Activated CD4-positive, alpha-beta T cell treated with anti-CD3 and anti-CD28 coated beads for 24 hours (primary cell): Measurements from ENCODE around the gene LRRC2.
"Not testable (repeated sequence)": the region's sequence is repeated elsewhere in the genome, so short reads cannot be mapped to it uniquely, and the experiment has no call there.

Source experiments
- DNase-seq, 2 donors: peaks; one replicate each; pipeline ENCODE4 v3.0.0-alpha.2; 2020; ENCODE audit warnings: low read depth in 2 of 2

The LRRC2 gene

DNA sequence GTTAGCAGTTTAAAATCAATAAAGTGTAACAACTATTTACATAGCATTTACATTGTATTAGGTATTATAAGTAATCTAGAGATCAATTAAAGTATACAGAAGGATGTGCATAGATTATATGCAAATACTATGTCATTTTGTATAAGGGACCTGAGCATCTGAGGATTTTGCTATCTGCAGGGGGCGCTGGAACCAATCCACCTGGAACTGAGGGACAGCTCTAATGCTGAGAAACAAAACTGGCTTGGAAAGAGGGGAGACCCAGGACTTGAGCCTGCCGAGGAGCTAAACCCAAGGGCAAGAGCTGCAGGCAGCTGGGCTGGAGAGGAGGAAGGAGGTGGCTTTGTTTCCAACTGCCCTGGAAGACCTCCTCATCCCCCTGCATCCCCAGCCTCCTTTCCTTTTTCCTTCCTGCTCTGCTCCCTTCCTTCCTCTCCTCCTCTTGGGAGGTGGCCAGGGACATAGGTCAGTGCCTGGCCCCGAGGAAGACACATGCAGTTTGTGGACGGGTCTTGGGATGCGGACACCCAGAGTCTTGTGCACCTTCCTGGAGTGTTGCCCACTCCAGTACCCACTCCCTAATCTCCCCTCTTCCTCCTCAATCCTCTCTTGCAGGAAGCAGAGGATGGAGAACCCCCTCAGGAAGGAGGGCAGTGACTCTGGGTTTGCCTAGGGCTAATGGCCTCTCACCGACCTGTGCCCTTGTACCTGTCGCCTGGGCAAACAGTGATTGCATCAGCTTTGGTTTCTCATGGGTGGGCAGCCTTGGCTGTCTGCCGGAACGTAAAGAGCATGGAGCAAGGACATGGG is 69.2 kb downstream of the LRRC2 start:
- DNase-seq: peak; percentile 11 to 29

DNA sequence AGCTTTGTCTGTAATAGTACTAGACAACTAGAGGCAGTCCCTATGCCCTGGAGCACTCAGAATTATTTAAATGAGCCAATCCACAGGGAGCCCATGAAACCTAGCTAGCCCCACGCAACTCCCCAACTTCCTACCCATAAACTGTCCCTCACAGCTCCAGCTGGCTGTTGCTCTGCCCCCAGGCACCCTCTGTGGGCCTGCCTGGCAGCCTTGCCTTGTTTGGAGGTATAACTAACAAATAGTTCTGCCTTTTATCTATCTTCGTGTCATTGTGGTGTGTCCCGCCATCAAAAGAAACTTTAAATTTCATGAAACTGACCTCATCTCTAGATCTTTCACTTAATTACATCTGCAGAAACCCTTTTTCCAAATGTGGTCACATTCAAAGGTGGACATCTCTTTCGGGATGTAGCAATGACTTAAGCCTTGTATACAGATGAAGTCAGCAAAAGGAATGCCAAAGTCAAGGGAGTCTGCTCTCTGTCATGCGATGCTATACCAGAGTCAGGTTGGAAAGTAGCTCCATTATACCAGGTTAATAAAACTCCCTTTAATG is 70.1 kb downstream of the LRRC2 start:
- DNase-seq: no peak

DNA sequence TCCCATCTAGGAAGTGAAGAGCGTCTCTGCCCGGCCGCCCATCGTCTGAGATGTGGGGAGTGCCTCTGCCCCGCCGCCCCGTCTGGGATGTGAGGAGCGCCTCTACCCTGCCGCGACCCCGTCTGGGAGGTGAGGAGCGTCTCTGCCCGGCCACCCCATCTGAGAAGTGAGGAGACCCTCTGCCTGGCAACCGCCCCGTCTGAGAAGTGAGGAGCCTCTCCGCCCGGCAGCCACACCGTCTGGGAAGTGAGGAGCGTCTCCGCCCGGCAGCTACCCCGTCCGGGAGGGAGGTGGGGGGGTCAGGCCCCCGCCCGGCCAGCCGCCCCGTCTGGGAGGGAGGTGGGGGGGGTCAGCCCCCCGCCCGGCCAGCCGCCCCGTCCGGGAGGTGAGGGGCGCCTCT is 71.6 kb downstream of the LRRC2 start:
- not testable (repeated sequence) for DNase-seq

DNA sequence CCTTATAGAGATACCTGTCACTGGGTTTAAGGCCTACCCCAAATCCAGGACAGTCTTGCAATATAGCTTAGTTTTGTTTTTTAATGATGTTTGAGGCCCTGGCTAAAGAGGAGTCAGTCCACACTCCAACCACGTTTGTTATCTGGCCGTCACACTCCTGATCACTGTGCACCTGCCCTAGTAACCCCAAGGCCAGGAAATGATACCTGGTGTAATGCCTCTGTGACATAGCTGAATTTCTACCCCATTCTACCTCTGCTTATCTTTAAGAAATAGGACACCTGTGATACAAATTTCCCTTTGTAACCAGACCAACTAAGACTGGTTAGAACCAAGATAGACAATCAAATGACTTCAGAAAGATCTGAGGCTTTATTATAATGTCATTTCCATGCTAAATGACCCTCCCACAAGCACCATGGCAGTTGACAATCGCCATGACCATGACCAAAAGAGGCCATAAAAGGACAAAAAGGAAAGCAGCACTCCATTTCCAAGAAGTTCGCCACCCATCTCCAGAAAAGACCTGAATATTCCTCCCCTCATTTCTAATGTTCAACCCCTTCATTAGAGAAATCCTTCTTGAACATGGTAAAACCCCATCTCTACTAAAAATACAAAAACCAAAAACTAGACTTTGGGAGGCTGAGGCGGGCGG is 73.1 kb downstream of the LRRC2 start:
- no peak for DNase-seq

DNA sequence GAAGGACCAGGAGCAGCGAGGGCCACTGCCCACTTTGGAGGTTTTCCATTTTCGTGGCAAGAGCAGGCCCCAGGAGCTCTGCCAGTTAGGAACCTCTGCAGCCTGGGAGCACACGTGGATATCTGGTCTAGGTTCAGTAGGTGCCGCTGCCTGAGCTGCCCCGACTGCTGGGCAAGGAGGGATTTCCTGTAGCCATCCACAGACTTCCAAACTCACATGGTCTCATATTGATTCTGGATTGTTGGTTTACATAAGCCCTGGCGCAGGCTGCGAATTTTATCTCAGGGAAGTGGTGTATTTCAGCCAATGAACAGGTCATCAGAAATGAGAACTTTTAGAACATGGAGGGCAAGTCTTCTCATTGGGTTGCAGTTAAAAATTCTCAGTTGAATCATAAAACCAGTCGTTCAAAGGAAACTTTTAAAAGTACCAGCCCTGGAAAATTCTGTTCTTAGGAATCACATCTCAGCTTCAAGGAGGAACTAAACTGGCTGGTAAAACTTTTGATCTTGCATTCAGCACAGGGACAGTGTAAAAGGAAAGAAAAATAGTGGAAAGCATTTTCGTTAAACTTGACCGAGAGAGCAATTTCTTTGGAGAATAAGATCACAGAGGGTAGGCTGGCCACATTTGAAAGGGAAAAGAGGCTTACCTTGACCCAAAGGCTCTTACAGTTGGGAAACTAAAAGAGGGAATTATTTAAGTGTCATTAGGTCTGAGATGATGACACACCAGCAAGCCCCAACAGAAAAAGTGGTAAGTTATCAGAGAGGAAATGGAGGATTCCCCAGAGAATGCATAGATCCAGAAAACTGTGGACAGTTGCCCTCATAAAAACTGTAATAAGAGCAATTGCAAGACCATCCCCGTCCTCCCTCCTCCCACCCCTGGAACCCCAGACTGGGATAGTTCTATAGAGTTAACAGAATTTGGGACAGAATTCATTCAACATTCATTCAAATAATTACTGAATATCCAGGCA is 74.7 kb downstream of the LRRC2 start:
- no peak for DNase-seq

DNA sequence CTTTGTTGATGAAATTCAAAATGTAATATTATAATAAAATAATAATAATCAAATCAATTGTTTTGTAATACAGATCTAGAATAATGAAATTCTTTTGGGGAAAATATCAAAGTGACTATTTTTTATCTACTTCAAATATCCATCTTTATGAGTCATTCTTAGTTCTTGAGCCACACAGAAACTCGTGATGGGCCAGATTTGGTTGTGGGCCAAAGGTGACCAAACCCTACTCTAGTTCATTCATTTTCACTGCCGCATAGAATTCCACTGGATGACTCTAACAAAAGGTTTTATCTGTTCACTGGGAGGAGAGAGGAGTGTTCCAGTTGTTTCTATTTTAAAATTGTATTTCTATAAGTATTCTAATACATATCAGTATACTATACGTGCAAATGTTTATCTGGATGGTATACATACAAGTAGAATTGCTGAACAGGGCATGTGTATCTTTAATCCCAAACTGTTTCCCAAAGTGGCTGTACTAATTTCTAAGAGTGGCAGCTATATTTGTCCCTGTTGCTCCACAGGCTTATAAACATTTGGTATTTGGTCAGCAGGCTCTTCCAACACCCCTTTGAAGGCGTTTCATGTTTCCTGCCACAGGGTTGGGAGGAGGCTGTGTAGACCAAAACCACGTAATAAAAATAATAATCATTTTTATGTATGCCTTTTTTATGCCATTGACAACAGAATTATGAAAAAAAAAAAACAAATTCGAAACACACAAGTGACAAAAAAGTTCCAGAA is 75.6 kb downstream of the LRRC2 start:
- no peak for DNase-seq

DNA sequence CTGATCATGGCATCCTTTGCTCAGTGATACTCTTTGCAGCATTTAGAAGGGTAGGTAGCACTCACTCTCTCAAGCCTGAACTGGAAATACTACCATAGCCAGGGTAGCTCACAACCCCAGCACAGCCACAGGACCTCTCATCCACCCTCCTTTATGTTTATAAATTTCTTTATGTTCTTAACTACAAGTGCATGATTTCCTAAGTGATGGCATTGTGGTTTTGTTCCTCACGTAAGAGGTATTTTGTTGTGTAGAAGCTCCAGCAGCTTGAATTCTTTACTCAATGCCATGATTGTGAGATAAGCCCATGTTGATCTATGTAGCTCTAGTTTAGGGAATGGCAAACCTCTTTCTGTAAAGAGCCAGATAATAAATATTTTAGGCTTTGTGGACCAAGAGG is 76.2 kb downstream of the LRRC2 start:
- no peak for DNase-seq

DNA sequence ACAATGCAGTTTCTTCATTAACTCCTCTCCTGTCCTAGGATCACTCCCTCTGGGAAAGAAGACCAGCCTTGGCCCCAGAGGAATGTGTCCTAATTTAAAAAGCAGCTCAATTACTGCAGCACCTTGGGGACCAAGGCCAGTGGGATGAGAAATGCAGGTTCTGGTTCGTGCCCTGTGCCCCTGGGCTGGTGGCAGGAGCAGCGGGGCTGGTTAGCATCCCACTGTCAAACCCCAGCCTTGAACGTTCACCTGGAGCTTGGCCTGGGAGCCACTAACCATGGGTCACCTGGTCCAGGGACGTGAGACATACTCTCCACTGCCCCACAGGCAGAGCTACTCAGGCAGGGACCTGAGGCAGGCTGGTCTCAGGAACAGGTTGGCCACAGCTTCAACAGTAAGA is 76.7 kb downstream of the LRRC2 start:
- DNase-seq: no peak

DNA sequence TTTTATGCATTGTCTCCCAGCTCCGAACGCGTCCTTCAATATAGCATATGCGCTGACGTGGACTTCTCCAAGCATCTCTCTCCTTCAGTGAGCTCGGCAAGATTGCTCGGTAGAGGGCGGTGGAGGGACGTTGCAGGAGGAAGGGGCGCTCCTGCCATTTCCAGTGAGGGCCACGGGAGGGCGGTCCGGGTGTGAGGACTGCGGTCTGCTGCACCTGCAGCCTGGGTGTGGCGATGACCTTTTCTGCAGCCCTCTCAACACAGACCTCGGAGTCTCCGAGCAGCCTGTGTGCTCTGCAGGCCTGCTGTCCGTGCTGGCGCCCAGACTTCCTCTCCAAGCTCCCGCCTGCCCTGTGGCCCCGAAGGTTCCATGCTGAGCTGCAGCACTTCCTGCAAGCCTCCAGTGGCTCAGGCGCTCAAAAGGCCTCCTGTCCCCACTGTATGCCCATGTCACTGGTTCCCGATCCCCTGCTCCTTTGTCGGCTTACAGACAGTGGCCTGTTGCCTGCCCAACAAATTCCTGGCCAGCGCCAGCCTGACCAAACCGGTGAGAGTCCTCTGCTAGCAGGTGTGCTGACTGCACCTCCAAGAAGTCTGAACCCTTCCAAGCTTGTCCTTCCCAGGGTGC is 77.3 kb downstream of the LRRC2 start:
- peak; percentile 92 to 94 for DNase-seq

DNA sequence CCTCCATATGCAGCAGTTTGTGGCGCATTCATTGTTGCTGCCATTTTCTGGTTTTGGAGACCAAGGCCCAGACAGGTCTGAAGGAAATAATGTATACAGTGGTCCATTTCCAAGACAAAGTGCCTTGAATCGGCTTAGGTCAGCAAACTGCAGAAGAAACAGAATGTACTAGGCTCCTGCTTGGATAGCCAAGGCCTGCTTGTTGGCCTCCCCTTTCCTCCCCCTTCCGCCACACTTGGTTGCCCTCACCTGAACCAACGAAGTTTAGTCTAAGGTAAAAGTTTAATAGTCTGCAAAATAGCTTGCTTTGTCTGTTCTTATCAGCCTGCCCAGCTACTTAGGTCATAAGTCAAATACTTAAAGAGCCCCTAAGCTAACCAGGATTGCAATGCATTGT is 80.3 kb downstream of the LRRC2 start:
- no peak for DNase-seq

DNA sequence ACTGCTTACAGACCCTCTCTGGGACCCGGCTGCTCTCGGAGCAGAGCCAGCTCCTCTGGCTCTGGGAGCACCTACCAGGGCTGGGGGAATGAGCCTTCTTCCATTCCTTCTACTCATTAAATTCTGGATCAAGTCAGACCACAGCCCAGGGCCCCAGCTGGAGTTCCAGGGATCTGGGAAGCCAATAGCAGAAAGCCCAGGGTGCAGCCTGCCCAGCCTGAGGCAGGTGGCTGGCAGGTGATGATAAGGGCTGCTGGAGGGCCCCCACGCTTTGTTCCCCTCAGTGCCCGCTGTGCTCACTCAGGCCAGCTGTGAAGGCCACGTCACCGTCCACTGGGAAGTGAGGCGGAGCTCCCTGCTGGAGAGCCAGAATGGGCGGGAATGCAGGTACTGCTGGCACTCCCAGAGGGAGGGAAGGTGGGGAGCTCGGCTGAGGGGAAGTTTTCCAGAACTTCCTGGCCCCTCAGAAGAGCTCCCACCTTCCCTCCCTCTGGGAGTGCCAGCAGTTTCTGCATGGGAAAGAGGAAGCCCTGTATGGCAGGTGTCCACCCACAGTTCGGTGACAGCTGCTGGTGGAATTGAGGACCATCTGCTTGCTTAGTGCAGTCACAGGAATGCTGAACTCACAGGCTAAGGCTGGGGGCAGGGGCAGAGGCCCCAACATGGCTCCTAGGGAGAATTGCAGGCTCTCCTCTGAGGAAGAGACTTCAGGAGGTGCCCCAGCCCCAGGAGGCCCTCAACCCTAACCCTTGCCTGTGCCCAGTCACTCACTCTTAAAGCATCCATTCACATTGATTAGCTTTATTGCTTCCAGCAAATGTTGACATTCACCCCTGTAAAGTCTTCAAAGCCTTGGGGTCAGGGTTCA is 81.0 kb downstream of the LRRC2 start:
- DNase-seq: no peak

DNA sequence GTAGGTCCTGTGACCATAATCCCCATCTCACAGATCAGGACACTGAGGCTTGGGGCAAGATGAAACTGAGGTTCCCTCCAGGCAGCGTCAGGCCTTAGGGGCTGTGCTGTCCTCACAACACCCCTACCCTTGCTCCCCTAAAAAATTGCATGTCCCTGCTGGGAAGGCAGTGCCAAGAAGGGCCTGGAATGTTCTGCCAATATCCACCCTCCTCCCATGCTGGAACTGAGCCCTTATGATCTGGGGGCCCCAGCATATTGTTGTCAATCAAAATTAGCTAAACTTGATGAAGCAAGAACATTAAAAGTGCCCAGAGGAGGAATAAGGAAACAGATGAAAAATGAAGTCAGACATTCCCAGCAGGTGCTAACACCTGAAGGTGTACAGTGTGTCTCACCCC is 81.7 kb downstream of the LRRC2 start:
- no peak for DNase-seq

DNA sequence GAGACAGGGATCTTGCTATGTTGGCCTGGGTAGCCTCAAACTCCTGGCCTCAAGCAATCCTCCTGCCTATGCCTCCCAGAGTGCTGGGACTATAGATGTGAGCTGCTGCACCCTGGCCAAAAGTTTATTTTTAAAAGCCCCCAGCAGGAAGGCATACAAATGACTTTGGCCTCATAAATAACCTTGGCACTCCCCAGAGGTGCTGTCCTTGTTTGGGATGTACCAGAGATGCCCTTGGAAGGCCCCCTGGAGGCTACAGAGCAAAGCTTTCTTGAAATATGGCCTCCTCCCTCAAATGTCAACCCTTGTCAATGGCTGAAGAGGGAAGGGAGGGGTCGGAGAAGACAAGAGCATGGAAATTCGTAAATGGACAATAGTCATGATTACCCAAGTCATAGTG is 82.3 kb downstream of the LRRC2 start:
- DNase-seq: no peak

DNA sequence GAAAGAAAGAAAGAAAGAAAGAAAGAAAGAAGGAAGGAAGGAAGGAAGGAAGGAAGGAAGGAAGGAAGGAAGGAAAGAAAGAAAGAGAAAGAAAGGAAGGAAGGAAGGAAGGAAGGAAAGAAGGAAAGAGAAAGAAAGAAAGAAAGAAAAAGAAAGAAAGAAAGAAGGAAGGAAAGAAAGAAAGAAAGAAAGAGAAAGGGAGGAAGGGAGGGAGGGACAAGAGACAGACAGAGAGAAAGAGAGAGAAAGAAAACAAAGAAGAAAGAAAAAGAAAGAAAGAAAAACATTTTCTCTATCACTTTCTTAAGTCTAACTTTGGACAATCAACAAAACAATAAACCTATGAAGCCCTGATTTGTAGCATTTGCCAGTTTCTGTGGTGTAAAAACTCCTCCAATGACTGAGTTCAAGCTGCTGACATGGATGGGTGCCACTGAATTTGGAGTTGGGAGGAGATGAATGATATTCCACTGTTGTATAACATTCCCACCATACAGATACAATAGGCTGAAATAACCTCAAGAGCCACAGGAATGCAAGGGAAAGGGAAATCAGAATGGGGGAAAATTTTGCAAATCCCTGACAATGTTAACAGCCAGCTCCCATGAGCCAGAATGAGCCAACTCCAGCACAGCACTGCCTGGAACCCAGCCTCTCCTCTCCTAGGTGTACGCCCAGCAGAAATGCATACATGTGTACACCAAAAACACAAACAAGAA is 83.3 kb downstream of the LRRC2 start:
- DNase-seq: no peak

DNA sequence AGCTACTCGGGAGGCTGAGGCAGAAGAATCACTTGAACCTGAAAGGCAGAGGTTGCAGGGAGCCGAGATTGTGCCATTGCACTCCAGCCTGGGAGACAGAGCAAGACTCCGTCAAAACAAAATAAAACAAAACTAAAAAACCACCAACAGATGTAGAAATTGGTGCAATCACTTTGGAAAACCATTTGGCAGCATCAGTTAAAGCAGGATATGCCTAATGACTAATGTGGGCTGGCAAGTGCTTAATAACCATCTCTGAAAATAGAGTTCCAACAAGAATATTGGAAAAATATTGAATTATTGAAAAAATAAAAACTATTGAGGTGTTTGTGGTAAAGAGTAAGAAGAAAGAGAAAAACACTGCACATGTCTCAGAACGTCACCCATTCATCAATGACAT is 84.5 kb downstream of the LRRC2 start:
- DNase-seq: no peak

DNA sequence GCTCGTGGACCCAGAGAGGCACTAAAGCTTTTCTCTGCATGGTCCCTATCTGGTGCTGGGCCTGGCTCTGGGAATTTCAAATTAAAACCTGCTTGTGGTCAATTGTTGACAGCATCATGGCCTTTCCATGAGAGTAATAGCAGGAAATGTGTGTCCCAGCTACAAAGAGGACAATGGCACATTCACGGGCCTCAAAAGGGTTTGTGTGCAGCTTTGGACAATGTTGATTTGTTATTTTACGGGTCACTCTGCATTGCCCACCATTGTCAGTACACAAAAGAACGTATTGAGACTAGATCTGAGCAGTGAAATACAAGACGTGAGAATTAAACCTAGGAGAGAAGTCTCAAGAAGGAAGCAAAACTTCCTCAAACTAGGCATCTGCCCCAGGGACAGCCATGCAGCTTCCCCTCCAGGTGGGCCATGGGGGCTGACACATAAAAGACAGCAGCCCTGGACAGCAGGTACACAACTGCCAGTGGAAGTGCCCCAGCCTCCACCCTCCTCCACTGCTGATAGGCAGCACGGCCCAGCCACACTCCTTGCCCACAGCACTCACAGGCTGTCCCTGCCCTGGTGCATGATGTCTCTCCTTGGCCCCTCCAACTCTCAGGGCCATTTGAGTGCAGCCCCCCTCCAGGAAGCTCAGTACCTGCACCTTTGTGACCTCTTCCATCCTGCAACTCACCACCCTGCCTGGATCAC is 85.5 kb downstream of the LRRC2 start:
- no peak for DNase-seq

DNA sequence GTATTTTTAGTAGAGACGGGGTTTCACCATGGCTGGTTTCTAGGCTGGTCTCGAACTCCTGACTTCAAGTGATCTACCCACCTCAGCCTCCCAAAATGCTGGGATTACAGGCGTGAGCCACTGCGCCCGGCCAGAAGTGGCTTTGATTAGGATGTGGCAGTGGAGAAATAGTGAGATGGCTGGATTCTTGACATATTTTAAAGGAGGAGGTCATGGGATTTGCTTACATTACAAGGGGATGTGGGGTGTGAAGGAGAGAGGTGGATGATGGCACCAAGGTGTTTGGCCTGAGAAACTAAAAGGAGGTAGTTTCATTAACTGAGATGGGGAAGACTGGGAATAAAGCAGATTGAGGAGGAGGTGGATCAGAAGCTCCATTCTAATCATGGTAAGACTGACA is 86.4 kb downstream of the LRRC2 start:
- DNase-seq: no peak

DNA sequence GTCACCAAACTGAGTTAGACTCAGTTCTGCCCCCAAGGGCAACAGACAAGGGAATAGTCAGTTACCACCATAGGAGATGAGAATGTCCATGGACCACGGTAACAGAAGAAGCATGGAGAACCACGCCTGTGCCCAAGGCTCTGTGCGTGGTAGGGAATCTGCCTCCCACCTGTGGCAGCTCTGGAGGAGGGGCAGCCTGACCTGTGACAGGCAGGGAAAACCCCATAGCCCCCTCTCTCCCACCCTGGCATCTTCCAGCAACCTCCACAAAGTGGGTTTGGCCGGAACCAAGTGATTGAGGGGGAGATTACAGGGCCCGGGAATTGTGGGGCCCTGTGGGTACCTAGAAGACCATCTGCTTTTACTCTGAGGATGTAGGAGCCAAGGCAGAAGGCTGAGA is 87.1 kb downstream of the LRRC2 start:
- DNase-seq: no peak

DNA sequence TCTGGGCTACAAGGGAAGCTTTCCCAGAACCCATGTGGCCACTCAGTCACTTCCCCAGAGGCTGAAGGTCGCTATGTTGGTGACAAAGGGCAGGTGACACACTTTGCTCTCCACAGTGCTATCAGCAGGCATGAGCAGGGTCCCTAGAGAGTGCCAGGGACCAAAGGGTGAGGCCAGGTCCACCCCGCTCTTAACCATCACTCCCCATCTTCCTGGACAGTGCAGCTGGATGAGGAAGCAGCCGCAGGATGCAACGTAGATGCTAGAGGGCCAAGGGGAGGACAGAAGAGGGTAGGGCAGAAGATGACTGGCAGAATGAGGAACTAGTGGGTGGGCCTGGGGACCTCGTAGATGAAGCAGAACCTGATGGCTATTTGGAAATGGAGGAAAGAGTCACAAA is 87.8 kb downstream of the LRRC2 start:
- no peak for DNase-seq
